HG03025 (cell line): Measurements from ENCODE around the gene MRPS27.

Source experiments
- ATAC-seq: cut with Tn5 transposase; IDR thresholded peaks from one replicate; pipeline ENCODE4 v1.9.1; 2021; ENCODE audit warnings: mild to moderate bottlenecking, moderate library complexity; ENCODE audit not compliant: unreplicated experiment, low FRiP score

Gene MRPS27

GRCh38 chr5:72292411-72292810 lies 27.6 kb downstream of the MRPS27 start:
- ATAC-seq = no peak

GRCh38 chr5:72291601-72292000 lies 28.4 kb downstream of the MRPS27 start:
- ATAC-seq = no peak

- no peak for ATAC-seq
Measured at GRCh38 chr5:72290356-72291133, 29.5 kb downstream of the MRPS27 start.

DNA sequence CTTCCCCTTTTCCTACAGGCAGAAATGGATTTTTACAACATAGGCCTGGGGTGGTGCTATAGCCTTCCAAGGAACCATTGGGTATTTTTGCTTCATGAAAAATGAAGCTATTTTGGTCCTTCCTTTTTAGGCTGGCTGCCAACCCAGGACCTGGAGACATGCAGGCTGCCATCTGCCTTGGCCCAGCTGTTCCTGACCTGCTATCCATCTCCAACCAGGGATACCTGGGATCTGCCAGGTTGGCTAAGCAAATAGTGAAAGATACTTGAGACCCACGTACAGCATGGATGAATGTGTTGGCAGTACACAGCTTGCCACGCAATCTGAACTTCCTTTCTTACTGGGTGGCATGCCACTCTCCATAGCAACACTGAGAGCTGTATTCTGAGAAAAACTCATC lies 31.1 kb downstream of the MRPS27 start:
- no peak for ATAC-seq

GRCh38 chr5:72286798-72287197 lies 33.2 kb downstream of the MRPS27 start:
- no peak for ATAC-seq

- ATAC-seq = no peak
Measured at GRCh38 chr5:72285424-72285821, 34.6 kb downstream of the MRPS27 start.

GRCh38 chr5:72284559-72285423 lies 35.2 kb downstream of the MRPS27 start:
- ATAC-seq = no peak

DNA sequence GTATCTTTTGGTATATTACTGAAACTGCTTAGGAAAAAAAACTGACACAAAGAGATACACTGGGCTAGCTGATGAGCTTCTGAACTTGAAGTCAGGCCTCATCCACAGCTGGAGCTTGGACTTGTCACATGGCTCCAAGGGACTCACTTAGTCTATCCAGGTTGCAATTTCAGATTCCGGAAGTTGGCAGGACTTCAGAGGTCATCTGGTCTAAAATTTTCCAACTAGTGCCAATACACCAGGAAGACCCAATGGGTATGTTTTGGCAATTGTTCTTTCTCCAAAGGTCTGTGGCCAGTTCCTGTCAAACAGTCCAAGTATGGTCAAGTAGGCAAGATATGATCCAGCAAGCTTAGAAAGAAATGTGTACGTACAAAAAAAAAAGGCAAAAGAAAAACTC lies 36.7 kb downstream of the MRPS27 start:
- ATAC-seq = no peak

DNA sequence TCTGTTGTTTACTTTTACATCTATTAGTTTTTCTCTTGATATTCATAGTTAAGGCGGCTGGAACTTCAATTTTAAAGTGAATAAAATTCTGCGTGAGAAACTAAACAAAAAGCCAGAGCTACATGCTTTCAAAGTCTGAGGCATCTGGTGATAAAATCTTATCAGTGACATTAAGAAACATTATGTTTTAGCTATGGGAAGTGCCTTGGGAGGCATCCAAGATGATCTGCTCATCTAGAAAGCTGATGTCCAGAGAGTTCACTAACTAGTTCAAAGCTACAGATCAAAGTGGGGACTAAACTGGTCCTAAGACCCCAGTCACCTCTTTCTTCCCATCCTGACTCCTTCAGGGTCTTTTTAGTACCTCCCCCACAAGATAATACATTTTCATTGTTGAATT lies 37.2 kb downstream of the MRPS27 start:
- ATAC-seq = no peak

- ATAC-seq = no peak
Measured at GRCh38 chr5:72281764-72282499, 38.1 kb downstream of the MRPS27 start.

- ATAC-seq = no peak
Measured at GRCh38 chr5:72281430-72281763, 38.6 kb downstream of the MRPS27 start.

GRCh38 chr5:72280581-72281069 lies 39.4 kb downstream of the MRPS27 start:
- ATAC-seq = no peak

- ATAC-seq = no peak
Measured at GRCh38 chr5:72276219-72276752, 43.8 kb downstream of the MRPS27 start.

GRCh38 chr5:72273547-72273946 lies 46.5 kb downstream of the MRPS27 start:
- no peak for ATAC-seq

DNA sequence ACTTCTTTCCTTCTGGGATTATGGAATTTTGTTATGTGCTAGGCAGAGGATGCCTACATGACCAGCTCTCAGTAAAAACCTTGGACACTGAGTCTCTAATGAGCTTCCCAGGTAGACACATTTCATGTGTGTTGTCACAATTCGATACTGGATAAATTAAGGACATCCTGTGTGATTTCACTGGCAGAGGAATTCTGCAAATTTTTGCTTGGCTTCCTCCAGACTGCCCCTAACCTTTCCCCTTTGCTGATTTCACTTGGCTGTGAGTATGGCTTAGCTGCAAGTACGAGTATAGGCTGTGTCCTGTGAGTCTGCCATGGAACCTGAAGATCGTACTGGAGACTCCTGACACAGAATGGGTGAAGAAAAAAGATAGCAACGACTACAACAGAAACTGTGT lies 47.6 kb downstream of the MRPS27 start:
- no peak for ATAC-seq

GRCh38 chr5:72271702-72272101 lies 48.3 kb downstream of the MRPS27 start:
- no peak for ATAC-seq

DNA sequence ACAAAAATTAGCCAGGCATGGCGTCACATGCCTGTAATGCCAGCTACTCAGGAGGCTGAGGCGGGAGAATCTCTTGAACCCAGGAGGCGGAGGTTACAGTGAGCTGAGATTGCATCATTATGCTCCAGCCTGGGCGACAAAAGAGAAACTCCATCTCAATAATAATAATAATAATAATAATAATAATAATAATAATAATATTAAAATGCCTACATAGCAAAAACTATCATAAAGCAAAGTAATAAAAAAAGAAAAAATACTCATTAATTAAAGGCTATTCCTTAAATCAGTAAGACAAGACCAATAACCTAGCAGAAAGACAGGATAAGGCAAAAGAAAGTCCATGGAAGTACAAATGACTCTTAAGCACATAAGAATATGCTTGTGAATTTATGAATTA lies 50.0 kb downstream of the MRPS27 start:
- no peak for ATAC-seq

DNA sequence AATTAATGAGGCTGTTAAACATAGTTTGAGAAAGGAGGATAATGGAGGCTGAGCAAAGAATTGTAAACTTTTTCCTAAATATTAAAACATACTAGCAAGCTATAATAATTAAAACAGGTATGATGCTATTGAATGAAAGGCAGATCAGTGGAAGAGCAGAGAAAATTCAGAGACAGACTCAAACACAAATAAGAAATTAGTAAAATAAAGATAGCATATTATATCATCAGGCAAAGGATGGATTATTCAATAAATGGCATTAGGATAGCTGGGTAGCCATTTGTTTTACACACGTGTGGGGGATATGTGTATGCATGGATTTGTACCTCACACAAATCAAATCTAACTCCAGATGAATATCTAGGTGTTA lies 50.6 kb downstream of the MRPS27 start:
- no peak for ATAC-seq

DNA sequence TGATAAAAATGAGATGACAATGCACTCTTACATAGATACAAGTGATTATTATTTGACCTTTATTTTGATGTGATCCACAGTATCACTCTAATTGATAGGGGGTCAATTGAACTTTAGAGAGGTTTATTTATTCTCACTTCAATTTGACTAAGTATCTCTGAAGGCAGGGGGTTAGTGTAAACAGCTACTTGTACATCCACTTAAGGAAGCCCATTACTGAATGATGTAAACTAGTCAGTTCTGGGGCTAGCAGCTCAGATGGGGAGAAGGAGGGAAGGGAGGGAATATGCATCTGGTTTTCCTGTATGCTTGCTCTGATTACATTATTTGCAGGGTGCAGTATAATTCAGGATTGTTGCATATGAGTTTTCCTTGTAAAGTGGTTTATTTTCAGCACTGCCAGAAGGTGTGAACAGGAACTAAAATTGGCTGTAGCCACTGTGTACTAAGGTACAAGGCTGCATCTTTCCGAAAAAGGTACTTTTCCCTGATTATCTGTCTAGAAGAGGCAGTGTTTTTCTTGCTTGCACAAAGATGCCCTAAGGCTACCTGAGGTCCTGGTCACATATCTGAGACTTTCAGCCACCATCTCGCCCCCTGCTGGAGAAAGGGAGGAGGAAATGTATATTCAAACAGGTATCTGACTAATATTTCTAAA lies 51.2 kb downstream of the MRPS27 start:
- ATAC-seq = no peak

DNA sequence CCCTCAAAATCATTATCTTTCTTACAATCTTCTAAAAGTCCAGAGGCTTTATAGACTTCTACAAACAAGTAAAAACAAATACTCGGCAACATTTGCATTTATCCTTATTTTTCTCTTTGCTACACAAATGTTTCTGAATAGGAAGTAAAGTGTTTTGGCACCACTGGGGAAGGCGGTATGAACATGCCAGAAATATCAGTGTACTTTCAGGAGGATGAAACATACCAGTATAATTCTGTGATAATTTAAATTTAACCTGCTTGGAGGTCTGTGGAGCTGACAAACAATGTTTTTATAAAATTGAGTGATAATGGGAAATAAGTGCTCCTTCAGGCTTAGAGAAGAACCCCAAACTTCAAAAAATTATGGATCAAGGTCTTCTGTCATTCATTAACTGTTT lies 51.8 kb downstream of the MRPS27 start:
- ATAC-seq = no peak
